GM04504 (cell line): Measurements from ENCODE around the gene ELANE.
"Not testable (repeated sequence)": the region's sequence is repeated elsewhere in the genome, so short reads cannot be mapped to it uniquely, and the experiment has no call there.

Experiments used
- DNase-seq: peaks from one replicate; pipeline ENCODE4 v3.0.0-alpha.2; 2012; ENCODE audit warnings: low read depth

Gene ELANE

GRCh38 chr19:814152-815078 is 37.7 kb upstream of the ELANE start:
- no peak for DNase-seq

GRCh38 chr19:815079-815774 is 36.9 kb upstream of the ELANE start:
- DNase-seq, result no peak

GRCh38 chr19:815775-816499 is 36.2 kb upstream of the ELANE start:
- no peak for DNase-seq

- no peak for DNase-seq
These were observed 35.6 kb upstream of the ELANE start for GRCh38 chr19:816500-816857.

GRCh38 chr19:820212-820611 is 31.9 kb upstream of the ELANE start:
- not testable (repeated sequence) for DNase-seq

- no peak for DNase-seq
These were observed 30.8 kb upstream of the ELANE start for GRCh38 chr19:821231-821824.

GRCh38 chr19:821825-822503 is 30.1 kb upstream of the ELANE start, which contains the start of gene PLPPR3:
PLPPR3 (minus strand) TSS chr19:821955; CDS start chr19:821559, 396 bp downstream.
- DNase-seq, result no peak

GRCh38 chr19:823565-824121 is 28.5 kb upstream of the ELANE start:
- no peak for DNase-seq

- no peak for DNase-seq
These were observed 27.2 kb upstream of the ELANE start for GRCh38 chr19:824885-825284.

GRCh38 chr19:825897-826644 is 26.0 kb upstream of the ELANE start:
- DNase-seq, result no peak

GRCh38 chr19:827314-827709 is 24.8 kb upstream of the ELANE start:
- DNase-seq, result no peak

- no peak for DNase-seq
These were observed 24.3 kb upstream of the ELANE start, which contains the start of gene AZU1 for GRCh38 chr19:827710-828321. AZU1 (plus strand) TSS chr19:827837; CDS start chr19:827847, 10 bp downstream.

GRCh38 chr19:829129-829758 is 22.9 kb upstream of the ELANE start:
- no peak for DNase-seq

- no peak for DNase-seq
These were observed 20.4 kb upstream of the ELANE start for GRCh38 chr19:831407-832369.

GRCh38 chr19:834216-834615 is 17.9 kb upstream of the ELANE start:
- no peak for DNase-seq

- DNase-seq, result no peak
These were observed 16.8 kb upstream of the ELANE start for GRCh38 chr19:835210-835810.

- DNase-seq, result no peak
These were observed 11.4 kb upstream of the ELANE start, which contains the start of gene PRTN3 for GRCh38 chr19:840519-841206. PRTN3 (plus strand) TSS chr19:840999; CDS start chr19:841009, 10 bp downstream.
